GM21447 (cell line): ENCODE measurements around the gene ZNF132.

ENCODE experiments used
- ATAC-seq: cut with Tn5 transposase; IDR thresholded peaks from one replicate; pipeline ENCODE4 v1.9.1; 2021; ENCODE audit not compliant: unreplicated experiment

ZNF132 gene

GRCh38 chr19:58388175-58388526 lies 51.8 kb downstream of the ZNF132 start:
- ATAC-seq = no peak

- no peak for ATAC-seq
These were observed 52.4 kb downstream of the ZNF132 start for GRCh38 chr19:58387338-58388174.

- peak; percentile 86 for ATAC-seq
These were observed 53.2 kb downstream of the ZNF132 start, which contains the start of gene RPS5 for GRCh38 chr19:58386576-58387337. TSS of gene RPS5 (plus strand) at chr19:58387269. CDS start at chr19:58388138, 869 bp downstream.

GRCh38 chr19:58385891-58386575 lies 53.9 kb downstream of the ZNF132 start:
- ATAC-seq = peak; percentile 6

GRCh38 chr19:58385313-58385890 lies 54.6 kb downstream of the ZNF132 start:
- ATAC-seq = no peak

GRCh38 chr19:58382997-58383603 lies 56.9 kb downstream of the ZNF132 start:
- no peak for ATAC-seq
